ENCODE results near the gene NLRP9.

DNA sequence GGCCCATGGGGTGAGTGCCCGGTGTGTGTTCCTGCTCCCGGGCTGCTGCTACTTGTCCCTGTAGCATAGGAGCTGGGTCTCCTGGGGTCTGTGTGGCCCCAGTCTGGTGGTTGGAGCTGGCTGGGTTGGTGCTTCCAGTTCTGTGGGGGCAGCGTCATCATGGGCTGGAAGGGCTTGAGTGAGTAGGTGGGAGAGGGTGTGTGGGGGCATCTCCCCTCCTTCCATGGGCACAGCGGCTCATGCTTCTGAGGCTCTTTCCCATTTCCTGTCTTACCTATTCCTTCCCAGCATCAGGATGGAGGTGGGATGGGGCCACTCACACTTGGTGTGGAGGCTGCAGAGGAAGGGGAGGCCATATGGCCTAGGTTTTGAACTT is 71.2 kb downstream of the NLRP9 start:
- TF ChIP-seq, protein P1, sequence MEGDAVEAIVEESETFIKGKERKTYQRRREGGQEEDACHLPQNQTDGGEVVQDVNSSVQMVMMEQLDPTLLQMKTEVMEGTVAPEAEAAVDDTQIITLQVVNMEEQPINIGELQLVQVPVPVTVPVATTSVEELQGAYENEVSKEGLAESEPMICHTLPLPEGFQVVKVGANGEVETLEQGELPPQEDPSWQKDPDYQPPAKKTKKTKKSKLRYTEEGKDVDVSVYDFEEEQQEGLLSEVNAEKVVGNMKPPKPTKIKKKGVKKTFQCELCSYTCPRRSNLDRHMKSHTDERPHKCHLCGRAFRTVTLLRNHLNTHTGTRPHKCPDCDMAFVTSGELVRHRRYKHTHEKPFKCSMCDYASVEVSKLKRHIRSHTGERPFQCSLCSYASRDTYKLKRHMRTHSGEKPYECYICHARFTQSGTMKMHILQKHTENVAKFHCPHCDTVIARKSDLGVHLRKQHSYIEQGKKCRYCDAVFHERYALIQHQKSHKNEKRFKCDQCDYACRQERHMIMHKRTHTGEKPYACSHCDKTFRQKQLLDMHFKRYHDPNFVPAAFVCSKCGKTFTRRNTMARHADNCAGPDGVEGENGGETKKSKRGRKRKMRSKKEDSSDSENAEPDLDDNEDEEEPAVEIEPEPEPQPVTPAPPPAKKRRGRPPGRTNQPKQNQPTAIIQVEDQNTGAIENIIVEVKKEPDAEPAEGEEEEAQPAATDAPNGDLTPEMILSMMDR (IDR thresholded peaks at IDR 0.05): no peak
- TF ChIP-seq POLR2AphosphoS5 (IDR thresholded peaks at IDR 0.05) (no peak), POLR2A (IDR thresholded peaks at IDR 0.05) (no peak)

Measured in stomach (tissue), 4 donors.